Stomach (tissue), 4 donors: Measurements from ENCODE around the gene DRC3.

Experiments
- CTCF ChIP-seq, 7 experiments: fragments of 450-650 bp in 4 of 7; fragments of 200-600 bp in 3 of 7; sonication (generic) in 3 of 7; IDR thresholded peaks; one replicate each; pipeline ENCODE4 v1.5.1; 2016 to 2019; ENCODE audit warnings: antibody characterized with exemption in 7 of 7, control low read depth in 2 of 7, mild to moderate bottlenecking in 1 of 7
- POLR2A ChIP-seq, 4 donors: fragments of 450-650 bp; IDR thresholded peaks; one replicate each; pipeline ENCODE4 v1.6.1; 2016; ENCODE audit warnings: antibody characterized with exemption in 4 of 4, control low read depth in 2 of 4, mild to moderate bottlenecking in 1 of 4, moderate library complexity in 1 of 4

DNA sequence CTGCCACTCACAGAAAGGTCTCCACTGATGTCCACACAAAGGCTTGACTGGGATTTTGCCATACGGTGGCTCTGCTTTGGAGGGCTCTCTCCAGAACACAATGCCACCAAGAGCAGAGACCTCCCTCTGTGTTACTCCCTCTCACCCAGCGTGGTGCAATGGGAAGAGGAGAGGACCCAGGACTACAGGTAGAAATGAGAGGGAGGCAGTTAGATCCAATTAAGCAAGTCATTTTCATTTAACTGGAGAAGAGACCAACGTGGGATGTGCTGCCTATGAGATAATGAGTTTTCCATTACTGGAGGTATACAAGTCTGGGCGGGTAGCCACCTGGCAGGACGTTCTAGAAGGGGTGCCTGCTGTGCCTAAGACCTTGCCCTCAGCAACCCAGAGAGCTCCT is 34.7 kb upstream of the DRC3 start:
- TF ChIP-seq CTCF (IDR thresholded peaks at IDR 0.05) (no peak), POLR2A (IDR thresholded peaks at IDR 0.05) (no peak)
